ENCODE data around the gene NLRX1.
"Not testable (repeated sequence)": the region's sequence is repeated elsewhere in the genome, so short reads cannot be mapped to it uniquely, and the experiment has no call there.

NLRX1 gene

DNA sequence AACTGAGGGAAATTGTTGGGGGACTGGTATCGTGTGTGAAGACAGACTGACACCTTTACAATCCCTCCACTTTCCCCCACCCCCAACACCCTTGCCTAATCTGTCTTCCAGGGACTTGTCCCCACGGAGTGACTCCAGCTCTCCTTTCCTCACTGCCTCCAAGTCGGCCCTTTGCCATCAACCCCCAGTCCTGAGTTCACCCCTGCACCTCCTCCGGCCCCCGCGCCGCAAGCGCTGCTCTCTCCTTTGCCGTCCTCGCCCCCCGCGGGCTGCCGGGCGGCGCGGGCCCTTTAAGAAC lies 19.9 kb upstream of the NLRX1 start:
- peak overlapping the region; percentile 76 to 81 for H3K4me3 Mint-ChIP-seq
- H3K9me3 Mint-ChIP-seq: no peaks in the 10 kb centered on the region
- no peak overlapping the region for H3K27ac Mint-ChIP-seq
- peaks cover 16% of the 10 kb centered on the region for H3K4me1 Mint-ChIP-seq
- H3K27me3 Mint-ChIP-seq: peaks cover 66% of the 10 kb centered on the region
- DNase-seq (no peak), ATAC-seq (no peak)

DNA sequence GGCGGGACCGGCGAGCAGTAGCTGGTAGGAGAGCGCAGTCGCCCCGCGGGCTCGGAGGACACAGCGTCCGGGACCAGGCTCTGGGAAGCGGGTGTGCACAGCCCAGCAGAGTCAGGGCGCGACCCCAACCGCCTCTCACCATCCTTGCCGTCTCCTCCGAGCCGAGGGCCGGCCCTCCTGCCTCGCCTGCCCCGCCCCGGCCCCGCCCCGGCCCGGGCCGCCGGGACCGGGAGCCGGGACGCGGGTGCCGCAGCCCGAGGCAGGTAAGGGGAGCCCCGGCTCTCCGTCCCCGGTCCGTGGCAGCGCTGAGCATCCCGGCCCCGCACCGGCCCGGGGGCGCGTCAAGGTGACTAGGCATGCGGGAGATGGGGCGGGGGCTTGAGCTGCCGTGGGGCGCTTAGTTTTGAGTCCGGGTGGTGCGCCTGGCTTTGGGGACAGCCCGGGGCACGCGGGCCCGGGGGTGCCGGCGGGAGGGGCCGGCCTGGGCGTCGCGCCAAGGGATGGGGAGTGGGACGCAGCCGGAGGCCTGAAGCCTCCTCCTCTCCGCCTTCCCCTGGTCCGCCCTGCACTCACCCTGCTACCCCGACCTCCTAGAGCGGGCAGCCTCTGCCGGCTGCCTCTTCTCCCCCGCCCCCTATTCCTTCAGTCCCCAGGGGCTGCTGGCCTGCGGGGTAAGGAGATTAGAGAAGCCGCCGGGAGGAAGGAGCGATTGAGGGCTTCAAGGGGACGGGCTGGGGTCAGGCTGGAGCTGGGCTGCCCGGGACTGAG lies 19.3 kb upstream of the NLRX1 start, which contains the start of gene ABCG4:
Gene ABCG4 (plus strand): TSS at position 35 of the 768 bp plus-strand sequence. CDS start 914 bp downstream, outside the sequence.
- Mint-ChIP-seq H3K4me1 (peaks cover 16% of the 10 kb centered on the region), H3K4me3 (peak within 1 kb of the TSS; percentile 76 to 81), H3K27me3 (peaks cover 63% of the 10 kb centered on the region), H3K9me3 (no peaks in the 10 kb centered on the region), H3K27ac (no peak within 1 kb of the TSS)
- DNase-seq (peak; percentile 17 to 23), ATAC-seq (peak; percentile 65)

DNA sequence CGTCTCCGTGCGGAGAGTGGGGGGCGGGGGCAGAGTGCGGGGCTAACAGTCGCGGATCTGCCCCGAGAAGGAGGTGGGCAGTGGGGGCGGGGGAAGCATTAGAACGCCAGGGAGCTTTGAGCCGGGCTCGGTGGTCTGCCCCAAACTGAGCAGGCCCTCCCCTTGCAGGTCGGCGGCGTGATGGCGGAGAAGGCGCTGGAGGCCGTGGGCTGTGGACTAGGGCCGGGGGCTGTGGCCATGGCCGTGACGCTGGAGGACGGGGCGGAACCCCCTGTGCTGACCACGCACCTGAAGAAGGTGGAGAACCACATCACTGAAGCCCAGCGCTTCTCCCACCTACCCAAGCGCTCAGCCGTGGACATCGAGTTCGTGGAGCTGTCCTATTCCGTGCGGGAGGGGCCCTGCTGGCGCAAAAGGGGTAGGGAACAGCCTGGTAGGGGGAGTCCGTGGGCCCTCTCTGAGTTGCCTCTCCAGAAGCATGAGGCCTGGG lies 18.7 kb upstream of the NLRX1 start:
- DNase-seq (no peak), ATAC-seq (no peak)
- Mint-ChIP-seq H3K27me3 (peaks cover 62% of the 10 kb centered on the region), H3K4me3 (peak overlapping the region in 1 of 2 donors; percentile 70), H3K27ac (no peak overlapping the region), H3K9me3 (no peaks in the 10 kb centered on the region), H3K4me1 (peaks cover 16% of the 10 kb centered on the region)

DNA sequence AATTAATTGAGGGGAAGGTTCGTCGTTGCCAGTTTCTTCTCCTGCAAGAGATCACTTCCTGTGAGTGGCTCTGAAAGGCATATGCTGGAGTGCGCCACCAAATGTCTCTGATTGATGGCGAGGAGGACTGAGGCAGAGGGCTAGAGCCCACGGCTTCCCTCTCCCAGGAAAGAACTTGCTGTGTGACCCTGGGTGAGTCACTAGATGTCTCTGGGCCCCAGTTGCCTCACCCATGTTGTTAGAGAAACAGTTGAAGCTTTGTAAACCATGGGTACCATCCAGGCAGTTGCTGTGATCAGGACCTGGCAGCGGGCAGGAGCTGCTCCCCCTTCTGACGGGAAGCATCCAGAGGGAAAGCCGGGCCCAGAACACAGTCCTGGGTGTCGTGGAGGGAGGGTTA lies 16.5 kb upstream of the NLRX1 start:
- peaks cover 23% of the 10 kb centered on the region for H3K4me1 Mint-ChIP-seq
- H3K27me3 Mint-ChIP-seq: peaks cover 54% of the 10 kb centered on the region
- ATAC-seq (no peak), DNase-seq (no peak)
- no peaks in the 10 kb centered on the region for H3K9me3 Mint-ChIP-seq
- no peak overlapping the region for H3K27ac Mint-ChIP-seq
- no peak overlapping the region for H3K4me3 Mint-ChIP-seq

DNA sequence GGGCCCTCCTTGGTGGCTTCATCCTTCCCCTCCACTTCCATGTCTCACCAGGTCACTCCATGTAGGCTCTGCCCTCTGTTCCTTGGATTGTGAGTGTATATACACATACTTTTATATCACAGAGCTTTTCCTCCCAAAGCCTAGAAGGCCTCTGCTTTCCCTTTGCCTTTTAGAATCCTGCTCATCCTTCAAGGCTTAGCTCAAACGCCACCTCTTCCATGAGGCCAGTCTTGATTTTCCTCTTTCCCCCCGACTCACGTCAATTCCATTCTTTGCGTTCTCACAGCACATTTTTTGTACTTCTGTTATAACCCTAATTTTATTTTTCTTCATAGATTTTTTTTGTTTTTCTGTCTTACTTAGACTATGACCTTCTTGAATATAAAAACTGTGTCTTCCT lies 15.9 kb upstream of the NLRX1 start:
- no peaks in the 10 kb centered on the region for H3K9me3 Mint-ChIP-seq
- H3K4me1 Mint-ChIP-seq: peaks cover 20% of the 10 kb centered on the region
- H3K27me3 Mint-ChIP-seq: peaks cover 48% of the 10 kb centered on the region
- no peak overlapping the region for H3K4me3 Mint-ChIP-seq
- DNase-seq (no peak), ATAC-seq (no peak)
- peak overlapping the region in 1 of 2 donors; percentile 60 for H3K27ac Mint-ChIP-seq

DNA sequence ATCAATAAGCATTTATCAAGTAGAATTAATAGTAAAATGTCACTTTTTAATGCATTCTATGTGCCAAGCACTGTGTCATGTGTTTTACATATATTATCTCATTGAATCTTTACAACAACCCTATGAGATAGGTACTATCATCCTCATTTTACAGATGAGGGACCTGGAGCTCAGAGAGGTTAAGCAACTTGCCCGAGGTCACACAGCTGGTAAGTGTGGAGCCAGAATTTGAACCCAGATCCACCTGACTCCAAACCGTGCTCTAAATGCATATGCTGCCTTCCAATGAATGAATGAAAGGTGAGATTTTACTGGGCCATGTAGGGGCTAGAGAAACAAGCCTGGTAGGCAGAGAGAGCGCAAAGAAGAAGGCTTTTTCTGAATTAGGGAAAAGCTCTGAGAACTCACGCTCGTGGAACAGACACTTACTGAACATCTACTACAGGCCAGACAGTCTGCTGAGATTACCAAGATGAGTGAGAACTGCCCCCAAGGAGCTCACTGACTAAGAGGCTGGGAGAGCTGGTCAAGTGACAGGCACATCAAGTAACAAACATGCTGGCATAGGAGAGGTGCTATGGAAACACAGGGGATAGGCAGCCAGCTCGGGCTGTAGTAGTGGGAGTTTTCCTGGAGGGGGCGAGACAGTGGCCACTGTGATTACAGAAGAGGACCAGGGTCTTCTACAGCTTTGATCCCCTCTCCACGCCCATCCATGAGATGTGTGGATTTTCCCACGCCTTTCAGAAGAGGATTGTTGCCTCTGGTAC lies 15.3 kb upstream of the NLRX1 start:
- Mint-ChIP-seq H3K9me3 (no peaks in the 10 kb centered on the region), H3K4me3 (no peak overlapping the region), H3K27me3 (peaks cover 42% of the 10 kb centered on the region), H3K4me1 (peaks cover 14% of the 10 kb centered on the region), H3K27ac (no peak overlapping the region)
- no peak for ATAC-seq
- no peak for DNase-seq

DNA sequence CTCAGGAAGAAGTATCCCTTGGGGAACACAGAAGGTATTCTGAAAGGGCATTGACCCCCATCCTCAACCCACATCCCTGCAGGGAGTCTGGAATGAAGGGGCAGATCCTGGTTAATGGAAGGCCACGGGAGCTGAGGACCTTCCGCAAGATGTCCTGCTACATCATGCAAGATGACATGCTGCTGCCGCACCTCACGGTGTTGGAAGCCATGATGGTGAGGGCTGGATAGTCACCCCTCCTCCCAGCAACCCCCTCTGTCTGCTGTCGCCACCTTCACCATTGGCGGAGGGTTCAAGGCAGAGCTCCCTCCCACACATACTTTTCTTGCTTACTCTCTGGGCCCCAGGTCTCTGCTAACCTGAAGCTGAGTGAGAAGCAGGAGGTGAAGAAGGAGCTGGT lies 14.3 kb upstream of the NLRX1 start:
- no peak for ATAC-seq
- Mint-ChIP-seq H3K27ac (no peak overlapping the region), H3K27me3 (peaks cover 33% of the 10 kb centered on the region), H3K4me3 (no peak overlapping the region), H3K4me1 (peaks cover 7% of the 10 kb centered on the region), H3K9me3 (no peaks in the 10 kb centered on the region)
- DNase-seq: no peak

DNA sequence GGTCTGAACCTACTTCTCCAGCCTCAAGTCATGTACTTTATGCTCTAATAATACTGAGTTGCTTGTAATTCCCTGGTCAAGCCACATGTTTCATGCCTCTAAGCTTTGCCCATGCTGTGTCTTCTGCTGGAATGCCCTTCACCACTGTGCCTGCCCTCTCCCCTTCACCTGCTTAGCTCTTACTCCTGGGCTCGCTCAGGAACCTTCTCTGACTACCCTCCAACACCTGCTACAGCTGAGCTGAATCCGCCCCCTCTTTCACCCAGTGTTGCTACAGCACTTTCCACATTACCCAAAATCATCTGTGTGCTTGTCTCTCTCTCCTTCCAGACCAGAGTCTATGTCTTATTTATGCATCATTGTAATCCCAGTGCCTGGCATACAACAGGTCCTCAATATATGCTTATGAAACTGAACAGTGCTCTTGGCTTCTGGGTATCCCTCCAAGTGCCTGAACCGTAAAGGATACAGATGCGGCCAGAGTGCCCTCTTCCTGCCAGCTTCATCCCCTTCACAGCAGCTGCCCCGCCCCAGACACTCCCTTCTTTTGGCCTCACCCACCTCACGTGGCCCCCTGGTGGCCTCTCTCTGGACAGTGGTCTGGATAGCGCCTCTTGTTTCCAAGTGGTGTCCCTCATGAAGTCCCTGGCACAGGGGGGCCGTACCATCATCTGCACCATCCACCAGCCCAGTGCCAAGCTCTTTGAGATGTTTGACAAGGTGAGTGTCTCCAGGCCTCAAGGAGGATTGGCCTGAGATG lies 12.6 kb upstream of the NLRX1 start:
- Mint-ChIP-seq H3K27ac (no peak overlapping the region), H3K4me1 (peaks cover 7% of the 10 kb centered on the region), H3K27me3 (peaks cover 16% of the 10 kb centered on the region), H3K4me3 (no peak overlapping the region), H3K9me3 (no peaks in the 10 kb centered on the region)
- DNase-seq (no peak), ATAC-seq (peak; percentile 46)

DNA sequence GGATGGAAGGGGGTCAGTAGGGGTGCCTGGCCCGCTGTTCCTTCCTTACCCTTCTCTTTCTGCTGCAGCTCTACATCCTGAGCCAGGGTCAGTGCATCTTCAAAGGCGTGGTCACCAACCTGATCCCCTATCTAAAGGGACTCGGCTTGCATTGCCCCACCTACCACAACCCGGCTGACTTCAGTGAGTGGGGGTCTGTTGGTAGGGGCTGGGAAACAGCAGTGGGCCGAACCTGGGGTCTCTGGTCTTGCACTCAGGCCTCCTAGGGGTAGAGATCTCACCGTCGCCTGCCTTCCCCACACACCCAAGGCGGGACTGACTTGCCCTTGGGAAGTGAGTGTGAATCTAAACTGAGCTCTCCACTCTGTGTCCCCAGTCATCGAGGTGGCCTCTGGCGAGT lies 12.0 kb upstream of the NLRX1 start:
- peaks cover 10% of the 10 kb centered on the region for H3K27me3 Mint-ChIP-seq
- ATAC-seq (no peak), DNase-seq (no peak)
- no peak overlapping the region for H3K4me3 Mint-ChIP-seq
- no peak overlapping the region for H3K27ac Mint-ChIP-seq
- H3K9me3 Mint-ChIP-seq: no peaks in the 10 kb centered on the region
- peaks cover 7% of the 10 kb centered on the region for H3K4me1 Mint-ChIP-seq

DNA sequence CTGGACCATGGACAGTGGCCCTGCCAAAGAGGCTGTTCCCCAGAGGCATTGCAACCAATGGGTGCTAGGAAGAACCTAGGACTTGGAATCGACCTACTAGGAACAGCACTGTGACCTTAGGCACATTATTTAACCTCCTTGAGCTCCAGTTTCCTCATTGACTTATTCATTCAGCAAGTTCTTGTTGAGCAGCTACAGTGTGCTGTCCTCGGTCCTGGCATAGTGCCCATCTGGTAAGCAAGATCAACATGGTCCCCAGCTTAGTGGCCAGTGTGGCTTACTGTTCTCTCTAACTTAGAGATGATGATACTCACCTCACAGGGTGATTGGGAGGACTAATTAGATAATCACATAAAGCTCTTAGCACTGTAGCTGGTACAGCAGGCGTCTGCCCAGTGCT lies 11.5 kb upstream of the NLRX1 start:
- DNase-seq (no peak), ATAC-seq (no peak)
- H3K4me1 Mint-ChIP-seq: peaks cover 7% of the 10 kb centered on the region
- H3K27me3 Mint-ChIP-seq: peaks cover 8% of the 10 kb centered on the region
- no peaks in the 10 kb centered on the region for H3K9me3 Mint-ChIP-seq
- no peak overlapping the region for H3K27ac Mint-ChIP-seq
- no peak overlapping the region for H3K4me3 Mint-ChIP-seq

DNA sequence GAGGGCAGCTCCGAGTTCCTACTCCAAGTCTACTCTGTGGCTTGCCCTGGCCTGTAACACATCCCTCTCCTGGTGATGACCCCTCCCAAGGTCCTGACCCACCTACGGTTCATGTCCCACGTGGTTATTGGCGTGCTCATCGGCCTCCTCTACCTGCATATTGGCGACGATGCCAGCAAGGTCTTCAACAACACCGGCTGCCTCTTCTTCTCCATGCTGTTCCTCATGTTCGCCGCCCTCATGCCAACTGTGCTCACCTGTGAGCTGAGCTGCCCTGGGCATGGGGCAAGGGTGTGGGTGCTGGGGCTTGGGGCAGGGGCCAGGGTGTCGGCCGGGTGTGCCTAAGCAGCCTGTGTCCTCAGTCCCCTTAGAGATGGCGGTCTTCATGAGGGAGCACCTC lies 10.1 kb upstream of the NLRX1 start:
- no peak for DNase-seq
- Mint-ChIP-seq H3K27me3 (peaks cover 8% of the 10 kb centered on the region), H3K9me3 (no peaks in the 10 kb centered on the region), H3K27ac (peak overlapping the region in 1 of 2 donors; percentile 61), H3K4me1 (peaks cover 7% of the 10 kb centered on the region), H3K4me3 (no peak overlapping the region)
- no peak for ATAC-seq

DNA sequence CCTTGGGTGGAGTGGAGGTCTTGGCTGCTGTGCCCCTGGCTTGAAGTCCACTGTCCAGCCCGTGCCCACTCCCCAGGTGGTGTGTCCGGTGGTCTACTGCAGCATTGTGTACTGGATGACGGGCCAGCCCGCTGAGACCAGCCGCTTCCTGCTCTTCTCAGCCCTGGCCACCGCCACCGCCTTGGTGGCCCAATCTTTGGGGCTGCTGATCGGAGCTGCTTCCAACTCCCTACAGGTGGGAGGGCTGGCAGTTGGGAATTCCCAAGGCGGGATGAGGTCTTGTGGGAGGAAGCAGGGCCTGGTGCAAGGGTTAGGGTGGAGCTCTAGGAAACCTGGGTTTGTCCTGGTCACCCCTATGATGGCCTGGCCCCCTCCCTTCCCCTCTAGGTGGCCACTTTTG lies 8.4 kb upstream of the NLRX1 start:
- Mint-ChIP-seq H3K4me1 (peaks cover 7% of the 10 kb centered on the region), H3K9me3 (no peaks in the 10 kb centered on the region), H3K27me3 (peaks cover 8% of the 10 kb centered on the region), H3K4me3 (no peak overlapping the region), H3K27ac (no peak overlapping the region)
- DNase-seq: no peak
- no peak for ATAC-seq

DNA sequence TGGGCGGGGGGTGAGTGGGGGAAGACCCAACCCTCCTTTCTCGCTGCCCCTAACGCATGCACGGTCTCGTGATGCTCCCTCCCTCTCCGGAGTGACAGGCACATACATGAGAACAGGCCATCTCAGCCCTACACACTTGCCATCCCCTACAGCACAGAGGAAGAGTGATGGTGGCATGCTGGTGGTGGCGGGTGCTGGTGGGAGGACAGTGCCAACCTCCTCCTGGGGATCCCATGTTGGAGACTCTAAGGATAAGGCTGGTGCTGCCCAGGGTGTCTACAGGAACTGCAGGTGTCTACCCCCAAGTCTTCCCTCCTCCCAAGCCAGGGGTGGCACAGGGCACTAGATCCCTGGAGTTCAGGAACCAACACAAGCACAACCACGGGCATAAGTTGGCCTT lies 6.7 kb upstream of the NLRX1 start:
- Mint-ChIP-seq H3K4me1 (no peaks in the 10 kb centered on the region), H3K27ac (no peak overlapping the region), H3K4me3 (no peak overlapping the region), H3K27me3 (no peaks in the 10 kb centered on the region), H3K9me3 (no peaks in the 10 kb centered on the region)
- no peak for ATAC-seq
- no peak for DNase-seq

DNA sequence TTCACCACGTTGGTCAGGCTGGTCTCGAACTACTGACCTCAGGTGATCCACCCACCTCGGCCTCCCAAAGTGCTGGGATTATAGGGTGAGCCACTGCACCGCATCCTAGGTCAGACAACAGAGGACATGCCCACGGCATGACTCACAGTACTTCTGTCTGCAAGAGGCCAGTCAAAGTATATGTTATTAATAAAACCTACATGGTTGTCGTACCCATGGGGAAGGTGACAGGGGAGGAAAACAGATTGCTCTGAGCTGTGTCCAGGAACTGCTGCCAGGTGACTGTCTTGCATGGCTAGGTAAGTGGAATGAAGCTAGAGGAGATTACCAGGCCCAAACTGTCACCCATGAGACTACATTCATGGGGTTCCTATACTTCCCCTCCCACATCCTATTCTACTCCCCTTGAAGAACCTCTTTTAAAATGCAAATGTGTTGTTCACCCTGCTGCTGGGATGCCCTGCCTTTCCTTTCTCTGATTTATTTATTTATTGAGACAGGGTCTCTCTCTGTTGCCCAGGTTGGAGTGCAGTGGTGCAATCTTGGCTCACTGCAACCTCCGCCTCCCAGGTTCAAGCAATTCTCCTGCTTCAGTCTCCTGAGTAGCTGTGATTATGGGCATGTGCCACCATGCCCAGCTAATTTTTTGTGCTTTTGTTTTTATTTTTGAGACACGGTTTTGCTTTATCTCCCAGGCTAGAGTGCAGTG lies 2.0 kb upstream of the NLRX1 start:
- Mint-ChIP-seq H3K4me3 (no peak overlapping the region), H3K27me3 (no peaks in the 10 kb centered on the region), H3K9me3 (no peaks in the 10 kb centered on the region), H3K27ac (no peak overlapping the region), H3K4me1 (peaks cover 17% of the 10 kb centered on the region)
- ATAC-seq (no peak), DNase-seq (no peak)

DNA sequence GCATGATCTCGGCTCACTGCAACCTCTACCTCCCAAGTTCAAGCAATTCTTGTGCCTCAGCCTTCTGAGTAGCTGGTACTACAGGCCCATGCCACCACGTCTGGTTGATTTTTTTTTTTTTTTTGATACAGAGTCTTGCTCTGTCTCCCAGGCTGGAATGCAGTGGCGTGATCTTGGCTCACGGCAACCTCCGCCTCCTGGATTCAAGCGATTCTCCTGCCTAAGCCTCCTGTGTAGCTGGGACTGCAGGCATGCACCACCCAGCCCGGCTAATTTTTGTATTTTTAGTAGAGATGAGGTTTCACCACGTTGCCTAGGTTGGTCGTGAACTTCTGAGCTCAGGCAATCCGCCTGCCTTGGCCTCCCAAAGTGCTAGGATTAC lies 1.5 kb upstream of the NLRX1 start:
- H3K4me1 Mint-ChIP-seq: peaks cover 18% of the 10 kb centered on the region
- H3K4me3 Mint-ChIP-seq, H3K27ac Mint-ChIP-seq, H3K27me3 Mint-ChIP-seq, DNase-seq, H3K9me3 Mint-ChIP-seq, ATAC-seq: not testable (repeated sequence)

Measured in stimulated activated naive CD8-positive, alpha-beta T cell treated with anti-CD3 and anti-CD28 coated beads, Interleukin-15, amount 100 ng/mL, for 72 hours (primary cell).